ENCODE data around the gene KRTAP3-2. TPM values are rescaled to one million over a fixed set of nuclear protein-coding genes. Genes with fewer than 3 reads are reported as not detected.
"Not testable (repeated sequence)": the region's sequence is repeated elsewhere in the genome, so short reads cannot be mapped to it uniquely, and the experiment has no call there.

KRTAP3-2 gene
- total RNA-seq: not detected

DNA sequence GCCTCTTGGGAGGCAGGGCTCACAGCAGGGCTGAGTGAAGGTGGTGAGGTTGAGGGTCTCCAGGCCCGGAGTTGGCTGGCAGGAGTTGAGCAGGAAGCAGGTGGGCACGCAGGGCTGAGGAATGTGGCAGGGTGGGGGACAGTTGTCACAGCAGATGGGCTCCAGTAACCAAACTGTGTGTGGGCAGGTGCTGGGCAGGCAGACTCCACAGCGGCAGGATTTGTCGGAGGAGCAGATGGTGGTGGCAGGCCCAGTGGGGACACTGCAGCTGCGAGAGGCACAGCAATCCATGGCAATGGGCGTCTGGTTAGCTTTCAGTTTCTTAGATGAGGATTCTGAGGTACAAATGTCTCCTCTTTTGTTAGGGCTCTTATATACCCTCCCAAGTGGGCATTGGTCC, at the start of gene KRTAP3-2:
Gene KRTAP3-2, minus strand, starts transcription at position 344 of the 400 bp plus-strand sequence. Its CDS starts 53 bp downstream, at position 291.
- H3K4me1 ChIP-seq; H3K27ac ChIP-seq (replicated peaks in 1 of 4); H3K36me3 ChIP-seq; intact Hi-C loops (cut with DNase I); H3K4me3 ChIP-seq; DNase-seq (ENCODE audit: extremely low spot score); H3K9me3 ChIP-seq: not testable (repeated sequence)
- peaks cover 0 to 12% (median 0%) of the 10 kb centered on the region in 4 donors for H3K27me3 ChIP-seq
- WGBS: 90% methylated on average over 4 of the region's 6 CpGs

DNA sequence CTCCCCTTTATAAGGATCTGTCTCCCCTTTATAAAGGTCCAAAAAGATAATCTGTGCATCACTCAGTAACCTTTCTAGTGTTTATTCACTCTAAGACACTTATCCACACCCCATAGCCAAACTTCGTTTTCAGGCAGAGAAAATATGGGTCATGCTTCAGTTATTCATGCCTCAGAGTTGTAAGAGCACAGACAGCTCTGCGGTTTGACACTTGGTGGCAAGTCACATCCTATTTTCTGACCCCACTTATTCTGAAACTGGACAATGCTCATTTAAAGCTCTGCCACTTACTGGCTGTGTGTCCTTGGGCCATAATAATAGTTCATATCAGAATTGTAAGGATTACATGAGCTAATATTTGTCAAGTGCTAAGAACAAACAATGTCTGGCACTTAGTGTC, 49.4 kb upstream of the KRTAP3-2 start:
- Histone ChIP-seq H3K27ac (replicated peaks in 1 of 4) (no peak overlapping the region), H3K27me3 (peaks cover 0 to 29% (median 0%) of the 10 kb centered on the region in 4 donors), H3K36me3 (no peaks in the 10 kb centered on the region), H3K9me3 (no peaks in the 10 kb centered on the region), H3K4me3 (no peak overlapping the region), H3K4me1 (no peaks in the 10 kb centered on the region)
- TF ChIP-seq POLR2AphosphoS5 (IDR thresholded peaks at IDR 0.05) (no peak), EP300 (IDR thresholded peaks at IDR 0.05) (no peak), POLR2A (IDR thresholded peaks at IDR 0.05; ENCODE audit: low read depth) (no peak)
- TF ChIP-seq, protein P1, sequence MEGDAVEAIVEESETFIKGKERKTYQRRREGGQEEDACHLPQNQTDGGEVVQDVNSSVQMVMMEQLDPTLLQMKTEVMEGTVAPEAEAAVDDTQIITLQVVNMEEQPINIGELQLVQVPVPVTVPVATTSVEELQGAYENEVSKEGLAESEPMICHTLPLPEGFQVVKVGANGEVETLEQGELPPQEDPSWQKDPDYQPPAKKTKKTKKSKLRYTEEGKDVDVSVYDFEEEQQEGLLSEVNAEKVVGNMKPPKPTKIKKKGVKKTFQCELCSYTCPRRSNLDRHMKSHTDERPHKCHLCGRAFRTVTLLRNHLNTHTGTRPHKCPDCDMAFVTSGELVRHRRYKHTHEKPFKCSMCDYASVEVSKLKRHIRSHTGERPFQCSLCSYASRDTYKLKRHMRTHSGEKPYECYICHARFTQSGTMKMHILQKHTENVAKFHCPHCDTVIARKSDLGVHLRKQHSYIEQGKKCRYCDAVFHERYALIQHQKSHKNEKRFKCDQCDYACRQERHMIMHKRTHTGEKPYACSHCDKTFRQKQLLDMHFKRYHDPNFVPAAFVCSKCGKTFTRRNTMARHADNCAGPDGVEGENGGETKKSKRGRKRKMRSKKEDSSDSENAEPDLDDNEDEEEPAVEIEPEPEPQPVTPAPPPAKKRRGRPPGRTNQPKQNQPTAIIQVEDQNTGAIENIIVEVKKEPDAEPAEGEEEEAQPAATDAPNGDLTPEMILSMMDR (IDR thresholded peaks at IDR 0.05): no peak
- 66% methylated on average over 2 of the region's 2 CpGs for WGBS
- intact Hi-C loops (cut with DNase I): no loop called here
- no peak for DNase-seq (ENCODE audit: extremely low spot score)

DNA sequence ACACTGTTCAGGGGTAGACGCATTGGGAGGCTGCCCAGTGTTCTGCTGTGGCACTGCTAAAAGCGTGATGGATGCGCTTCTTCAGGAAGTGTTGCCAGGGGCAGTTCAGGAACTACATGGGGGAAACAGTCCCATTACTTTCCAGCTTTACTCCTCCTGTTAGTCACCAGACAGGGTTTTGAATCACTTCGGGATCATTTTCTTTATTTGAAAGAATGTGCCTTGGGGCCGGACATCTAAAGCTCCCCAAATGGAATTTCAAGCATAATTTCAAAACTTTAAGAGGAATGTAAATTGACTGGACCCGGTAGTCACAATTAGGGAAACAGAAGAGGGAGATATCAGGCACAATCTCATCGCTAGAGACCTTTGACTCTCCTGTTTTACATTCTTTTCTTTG, 48.7 kb upstream of the KRTAP3-2 start:
- H3K27me3 ChIP-seq: peaks cover 0 to 29% (median 0%) of the 10 kb centered on the region in 4 donors
- H3K4me3 ChIP-seq: no peak overlapping the region
- WGBS: 77% methylated on average over 7 of the region's 7 CpGs
- intact Hi-C loops (cut with DNase I): no loop called here
- DNase-seq (ENCODE audit: extremely low spot score): no peak
- no peaks in the 10 kb centered on the region for H3K36me3 ChIP-seq
- H3K4me1 ChIP-seq: no peaks in the 10 kb centered on the region
- no peaks in the 10 kb centered on the region for H3K9me3 ChIP-seq
- H3K27ac ChIP-seq (replicated peaks in 1 of 4): no peak overlapping the region
- TF ChIP-seq POLR2A (IDR thresholded peaks at IDR 0.05; ENCODE audit: low read depth): no peak
- TF ChIP-seq EP300 (IDR thresholded peaks at IDR 0.05): no peak
- TF ChIP-seq, protein P1 (IDR thresholded peaks at IDR 0.05): no peak
- TF ChIP-seq POLR2AphosphoS5 (IDR thresholded peaks at IDR 0.05): no peak

DNA sequence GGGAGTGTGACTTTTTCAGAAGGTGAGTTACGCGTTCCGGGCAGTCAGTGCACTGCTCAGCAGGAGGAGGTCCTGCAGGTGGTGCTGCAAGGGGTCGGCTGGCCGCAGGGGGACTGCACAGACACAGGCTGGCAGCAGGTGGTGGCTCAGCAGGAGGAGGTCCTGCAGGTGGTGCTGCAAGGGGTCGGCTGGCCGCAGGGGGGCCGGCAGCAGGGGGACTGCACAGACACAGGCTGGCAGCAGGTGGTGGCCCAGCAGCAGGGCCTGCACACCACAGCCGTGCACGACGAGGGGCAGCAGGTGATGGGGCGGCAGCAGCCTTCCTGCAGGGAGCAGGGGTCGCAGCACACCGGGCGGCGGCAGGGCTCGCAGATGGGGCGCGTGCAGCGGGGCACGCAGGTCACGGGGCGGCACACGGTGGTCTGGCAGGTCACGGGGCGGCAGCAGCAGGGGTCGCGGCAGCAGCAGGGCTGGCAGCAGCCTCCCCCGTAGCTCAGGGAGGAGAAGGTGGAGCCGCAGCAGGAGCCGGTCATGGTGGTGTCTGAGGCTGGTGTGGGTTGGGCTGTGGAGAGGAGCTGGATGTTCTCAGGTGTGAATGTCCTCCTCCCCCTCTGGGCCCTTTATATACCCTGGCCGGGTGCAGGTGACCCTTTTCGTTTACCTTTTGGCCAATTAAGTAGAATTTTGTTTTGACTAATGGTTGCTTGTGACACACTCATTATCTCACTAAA, 47.2 kb upstream of the KRTAP3-2 start, which contains the start of gene KRTAP2-1:
Gene KRTAP2-1, minus strand, starts transcription at position 582 of the 731 bp plus-strand sequence. Its CDS starts 49 bp downstream, at position 533.
- H3K9me3 ChIP-seq; DNase-seq (ENCODE audit: extremely low spot score); intact Hi-C loops (cut with DNase I); H3K36me3 ChIP-seq; H3K4me3 ChIP-seq; H3K27ac ChIP-seq (replicated peaks in 1 of 4); H3K4me1 ChIP-seq: not testable (repeated sequence)
- H3K27me3 ChIP-seq: peaks cover 0 to 29% (median 0%) of the 10 kb centered on the region in 4 donors
- WGBS: 64% methylated on average over 6 of the region's 33 CpGs

DNA sequence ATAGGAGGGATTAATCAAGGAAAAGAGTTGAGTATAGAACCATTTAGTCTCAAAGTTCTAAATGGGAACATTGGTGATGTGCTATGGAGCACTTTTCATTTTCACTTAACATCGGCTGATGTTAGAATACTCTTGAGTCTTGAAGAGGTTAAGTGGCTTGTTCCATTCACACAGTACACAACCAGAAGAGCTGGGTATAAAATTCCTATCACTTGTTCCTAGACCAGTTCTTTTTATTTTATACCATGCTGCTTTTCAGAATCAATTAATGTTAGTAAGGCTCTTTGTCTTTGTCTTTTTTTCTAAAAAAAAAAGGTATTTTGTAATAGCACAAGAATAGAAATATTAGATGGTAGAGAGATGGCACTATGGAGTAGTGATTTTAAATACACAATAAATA, 43.2 kb upstream of the KRTAP3-2 start:
- DNase-seq (ENCODE audit: extremely low spot score): no peak
- WGBS: 100% methylated on average over 1 of the region's 1 CpG
- Histone ChIP-seq H3K4me3 (no peak overlapping the region), H3K4me1 (no peaks in the 10 kb centered on the region), H3K27ac (replicated peaks in 1 of 4) (no peak overlapping the region), H3K36me3 (no peaks in the 10 kb centered on the region), H3K9me3 (peaks cover 0 to 8% (median 0%) of the 10 kb centered on the region in 4 donors), H3K27me3 (peaks cover 0 to 15% (median 0%) of the 10 kb centered on the region in 4 donors)
- intact Hi-C loops (cut with DNase I): no loop called here
- TF ChIP-seq EP300 (IDR thresholded peaks at IDR 0.05): no peak
- TF ChIP-seq POLR2AphosphoS5 (IDR thresholded peaks at IDR 0.05): no peak
- TF ChIP-seq POLR2A (IDR thresholded peaks at IDR 0.05; ENCODE audit: low read depth): no peak
- TF ChIP-seq, protein P1 (IDR thresholded peaks at IDR 0.05): no peak

DNA sequence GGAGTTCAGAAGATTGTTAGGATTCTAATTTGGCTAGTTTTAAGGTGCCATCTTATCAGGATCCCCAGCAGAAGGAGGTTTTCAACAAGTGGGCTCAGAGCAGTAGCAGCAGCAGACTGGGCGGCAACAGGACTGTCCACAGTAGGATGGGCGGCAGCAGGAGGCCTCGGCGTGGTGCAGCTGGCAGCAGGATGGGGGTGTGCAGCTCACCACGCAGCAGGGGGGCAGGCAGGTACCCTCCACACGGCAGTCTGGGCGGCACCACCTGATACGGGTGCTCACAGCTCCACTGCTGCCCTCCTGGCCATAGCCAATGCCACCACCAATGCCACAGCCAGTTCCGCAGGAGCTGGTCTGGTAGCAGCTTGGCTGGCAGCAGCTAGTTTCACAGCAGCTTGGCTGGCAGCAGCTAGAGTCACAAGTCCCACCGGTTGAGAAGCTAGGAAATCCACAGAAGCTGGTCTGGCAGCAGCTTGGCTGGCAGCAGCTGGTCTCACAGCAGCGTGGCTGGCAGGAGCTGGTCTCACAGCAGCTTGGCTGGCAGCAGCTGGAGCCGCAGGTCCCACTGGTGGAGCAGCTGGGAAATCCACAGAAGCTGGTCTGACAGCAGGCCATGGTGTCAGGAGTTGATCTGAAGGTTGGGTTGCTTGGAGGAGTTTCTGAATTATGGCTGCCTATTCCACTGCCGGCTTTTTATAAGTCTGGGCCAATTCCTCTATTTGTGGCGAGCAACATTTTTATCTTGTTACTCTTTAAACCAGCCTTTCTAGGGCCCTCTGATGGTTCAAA, 41.3 kb upstream of the KRTAP3-2 start, which contains the start of gene KRTAP1-1:
Gene KRTAP1-1, minus strand, starts transcription at position 668 of the 789 bp plus-strand sequence. Its CDS starts 53 bp downstream, at position 615.
- H3K27ac ChIP-seq (replicated peaks in 1 of 4); DNase-seq (ENCODE audit: extremely low spot score); H3K4me3 ChIP-seq; H3K27me3 ChIP-seq; H3K4me1 ChIP-seq; intact Hi-C loops (cut with DNase I); H3K36me3 ChIP-seq; H3K9me3 ChIP-seq: not testable (repeated sequence)
- 92% methylated on average over 8 of the region's 14 CpGs for WGBS

All from esophagus muscularis mucosa (tissue), 4 donors.